H1 (cell line): ENCODE results near the gene DNASE1L1.

Experiments
- CTCF ChIP-seq, 3 experiments: IDR thresholded peaks; 1 replicate in 2 of 3; 2 replicates in 1 of 3; pipeline versions ENCODE4 v1.5.1 to v1.6.1; 2011; ENCODE audit warnings: low read length in 3 of 3, mild to moderate bottlenecking in 3 of 3, inconsistent platforms in 2 of 3, low read depth in 1 of 3, moderate library complexity in 1 of 3; ENCODE audit not compliant: insufficient read depth in 1 of 3; ENCODE audit errors: control extremely low read depth in 1 of 3
- EP300 ChIP-seq, 2 experiments: IDR thresholded peaks; 1 replicate in 1 of 2; 2 replicates in 1 of 2; pipeline ENCODE4 v1.6.1; 2011 to 2012; ENCODE audit warnings: low read depth in 2 of 2, low read length in 2 of 2, mild to moderate bottlenecking in 2 of 2, borderline replicate concordance in 1 of 2, inconsistent platforms in 1 of 2, moderate library complexity in 1 of 2
- EZH2 ChIP-seq: fragments of 200-600 bp; sonication (generic); IDR thresholded peaks from 2 replicates; pipeline ENCODE4 v1.7.1; 2012; ENCODE audit warnings: low read depth, mild to moderate bottlenecking, moderate library complexity, low read length, inconsistent platforms; ENCODE audit not compliant: severe bottlenecking
- NRF1 ChIP-seq: IDR thresholded peaks from 2 replicates; pipeline ENCODE4 v1.6.1; 2011; ENCODE audit warnings: mild to moderate bottlenecking, low read depth, low read length, improper control_type of control experiment
- POLR2AphosphoS5 ChIP-seq: IDR thresholded peaks from 2 replicates; pipeline ENCODE4 v1.6.1; 2011; ENCODE audit warnings: low read depth, low read length
- RFX5 ChIP-seq: IDR thresholded peaks from 2 replicates; pipeline ENCODE4 v1.6.1; 2011; ENCODE audit warnings: low read depth, low read length, improper control_type of control experiment, borderline replicate concordance
- SP1 ChIP-seq: IDR thresholded peaks from 2 replicates; pipeline ENCODE4 v1.6.1; 2011; ENCODE audit warnings: low read depth, low read length
- YY1 ChIP-seq: IDR thresholded peaks from 2 replicates; pipeline ENCODE4 v1.6.1; 2011; ENCODE audit warnings: low read depth, mild to moderate bottlenecking, low read length

DNA sequence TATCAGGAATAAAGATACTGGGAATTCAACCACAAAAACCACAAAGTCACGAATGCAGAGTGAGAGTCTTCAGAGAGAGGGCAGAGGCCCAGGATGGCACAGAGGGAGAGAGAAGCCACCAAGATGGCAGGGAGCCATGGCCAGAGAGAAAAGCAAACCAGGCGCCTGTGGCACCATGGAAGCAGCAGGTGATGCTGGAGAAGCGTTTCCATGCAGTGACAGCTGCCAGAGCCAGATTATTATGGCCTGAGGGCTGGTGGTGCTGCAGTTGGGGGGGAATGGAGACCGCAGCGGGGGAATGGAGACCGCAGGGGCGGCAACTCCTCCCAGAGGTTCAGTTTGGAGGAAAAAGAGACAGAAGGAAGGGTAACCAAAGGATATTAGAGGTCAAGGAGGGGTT lies 8.1 kb upstream of the DNASE1L1 start:
- TF ChIP-seq NRF1 (no peak), CTCF (IDR thresholded peaks at IDR 0.05; ENCODE audit: control extremely low read depth in 1 of 3, insufficient read depth in 1 of 3, low read depth in 1 of 3, low read length in 3 of 3) (no peak), POLR2AphosphoS5 (no peak), EP300 (IDR thresholded peaks at IDR 0.05; ENCODE audit: borderline replicate concordance in 1 of 2, low read depth in 2 of 2, low read length in 2 of 2) (no peak), YY1 (no peak), RFX5 (no peak), EZH2 (no peak), SP1 (no peak)
